ENCODE measurements around the gene C5orf63. TPM values are rescaled to one million over a fixed set of nuclear protein-coding genes. Genes with fewer than 3 reads are reported as not detected.
A peak's percentile ranks its signal among the peaks of the same experiment; 100 is the strongest.

C5orf63 gene
- total RNA-seq, 1 donor from 2014 or later: 1.5 TPM

- H3K4me3 Mint-ChIP-seq: no peak overlapping the region
- H3K9me3 Mint-ChIP-seq: no peaks in the 10 kb centered on the region
- no peaks in the 10 kb centered on the region for H4K20me1 ChIP-seq (ENCODE audit: low read depth)
- peaks cover 20% of the 10 kb centered on the region for H3K4me1 Mint-ChIP-seq
- no peak overlapping the region for H3K27ac Mint-ChIP-seq
- no peaks in the 10 kb centered on the region for H3K9me3 ChIP-seq (ENCODE audit: low read depth)
- H3K4me2 ChIP-seq: no peak overlapping the region
- H3K79me2 ChIP-seq (ENCODE audit: low read depth): no peaks in the 10 kb centered on the region
- H3K4me1 ChIP-seq: peaks cover 28% of the 10 kb centered on the region
- no peaks in the 10 kb centered on the region for H3K36me3 Mint-ChIP-seq
- no peak overlapping the region for H3K4me3 ChIP-seq
- H3K36me3 ChIP-seq: no peaks in the 10 kb centered on the region
- TF ChIP-seq CTCF (IDR thresholded peaks at IDR 0.05) (no peak), EZH2 (IDR thresholded peaks at IDR 0.05) (no peak), EZH2phosphoT487 (IDR thresholded peaks at IDR 0.05) (no peak)
- peaks cover 2% of the 10 kb centered on the region for H3K27me3 Mint-ChIP-seq (ENCODE audit: insufficient read depth, low read depth)
- no peaks in the 10 kb centered on the region for H3F3A ChIP-seq (ENCODE audit: low read depth)
- peak overlapping the region; percentile 71 for H2AFZ ChIP-seq (replicated peaks)
- no peak overlapping the region for H3K27ac ChIP-seq
- peak; percentile 9 for DNase-seq (ENCODE audit: low spot score)
- H3K27me3 ChIP-seq: no peaks in the 10 kb centered on the region
- H3K9ac ChIP-seq: no peak overlapping the region
Observed at GRCh38 chr5:127092690-127093089, 19.4 kb upstream of the C5orf63 start.

GRCh38 chr5:127089191-127089590 lies 15.9 kb upstream of the C5orf63 start:
- H3K79me2 ChIP-seq (ENCODE audit: low read depth): no peaks in the 10 kb centered on the region
- H3K4me1 Mint-ChIP-seq: peaks cover 36% of the 10 kb centered on the region
- no peak overlapping the region for H3K4me2 ChIP-seq
- peaks cover 2% of the 10 kb centered on the region for H3K27me3 Mint-ChIP-seq (ENCODE audit: insufficient read depth, low read depth)
- no peaks in the 10 kb centered on the region for H3K36me3 ChIP-seq
- no peak overlapping the region for H3K4me3 ChIP-seq
- peaks cover 12% of the 10 kb centered on the region for H3K4me1 ChIP-seq
- H3F3A ChIP-seq (ENCODE audit: low read depth): no peaks in the 10 kb centered on the region
- H4K20me1 ChIP-seq (ENCODE audit: low read depth): no peaks in the 10 kb centered on the region
- no peaks in the 10 kb centered on the region for H3K36me3 Mint-ChIP-seq
- no peaks in the 10 kb centered on the region for H3K9me3 ChIP-seq (ENCODE audit: low read depth)
- no peak overlapping the region for H2AFZ ChIP-seq (replicated peaks)
- no peak overlapping the region for H3K4me3 Mint-ChIP-seq
- H3K27ac Mint-ChIP-seq: no peak overlapping the region
- no peaks in the 10 kb centered on the region for H3K27me3 ChIP-seq
- TF ChIP-seq EZH2 (IDR thresholded peaks at IDR 0.05) (no peak), EZH2phosphoT487 (IDR thresholded peaks at IDR 0.05) (no peak), CTCF (IDR thresholded peaks at IDR 0.05) (no peak)
- no peaks in the 10 kb centered on the region for H3K9me3 Mint-ChIP-seq
- H3K27ac ChIP-seq: no peak overlapping the region
- no peak overlapping the region for H3K9ac ChIP-seq
- DNase-seq (ENCODE audit: low spot score): no peak

- no peak overlapping the region for H3K27ac Mint-ChIP-seq
Observed at GRCh38 chr5:127088251-127088650, 14.9 kb upstream of the C5orf63 start.

More at GRCh38 chr5:127088251-127088650, 14.9 kb upstream of the C5orf63 start:
- Mint-ChIP-seq H3K36me3 (no peaks in the 10 kb centered on the region), H3K4me3 (no peak overlapping the region), H3K4me1 (peaks cover 42% of the 10 kb centered on the region), H3K9me3 (no peaks in the 10 kb centered on the region), H3K27me3 (ENCODE audit: insufficient read depth, low read depth) (peaks cover 2% of the 10 kb centered on the region)
- H4K20me1 ChIP-seq (ENCODE audit: low read depth): no peaks in the 10 kb centered on the region
- H3F3A ChIP-seq (ENCODE audit: low read depth): no peaks in the 10 kb centered on the region
- no peak overlapping the region for H3K4me3 ChIP-seq
- H3K4me2 ChIP-seq: no peak overlapping the region
- H3K36me3 ChIP-seq: no peaks in the 10 kb centered on the region
- no peak for TF ChIP-seq CTCF (IDR thresholded peaks at IDR 0.05)
- no peak for TF ChIP-seq EZH2phosphoT487 (IDR thresholded peaks at IDR 0.05)
- no peak for TF ChIP-seq EZH2 (IDR thresholded peaks at IDR 0.05)
- H3K79me2 ChIP-seq (ENCODE audit: low read depth): no peaks in the 10 kb centered on the region
- H3K9ac ChIP-seq: no peak overlapping the region
- H3K9me3 ChIP-seq (ENCODE audit: low read depth): no peaks in the 10 kb centered on the region
- H2AFZ ChIP-seq (replicated peaks): no peak overlapping the region
- H3K4me1 ChIP-seq: peaks cover 21% of the 10 kb centered on the region
- H3K27ac ChIP-seq: no peak overlapping the region
- no peak for DNase-seq (ENCODE audit: low spot score)
- H3K27me3 ChIP-seq: no peaks in the 10 kb centered on the region

All from neural progenitor cell (in vitro differentiated cells).